SIG-M5 (cell line): ENCODE measurements around the gene TSC22D4.
"Not testable (repeated sequence)": the region's sequence is repeated elsewhere in the genome, so short reads cannot be mapped to it uniquely, and the experiment has no call there.

Experiments used
- DNase-seq: peaks from one replicate; lab custom pipeline; 2025; lab: John Stamatoyannopoulos, UW

TSC22D4 gene

DNA sequence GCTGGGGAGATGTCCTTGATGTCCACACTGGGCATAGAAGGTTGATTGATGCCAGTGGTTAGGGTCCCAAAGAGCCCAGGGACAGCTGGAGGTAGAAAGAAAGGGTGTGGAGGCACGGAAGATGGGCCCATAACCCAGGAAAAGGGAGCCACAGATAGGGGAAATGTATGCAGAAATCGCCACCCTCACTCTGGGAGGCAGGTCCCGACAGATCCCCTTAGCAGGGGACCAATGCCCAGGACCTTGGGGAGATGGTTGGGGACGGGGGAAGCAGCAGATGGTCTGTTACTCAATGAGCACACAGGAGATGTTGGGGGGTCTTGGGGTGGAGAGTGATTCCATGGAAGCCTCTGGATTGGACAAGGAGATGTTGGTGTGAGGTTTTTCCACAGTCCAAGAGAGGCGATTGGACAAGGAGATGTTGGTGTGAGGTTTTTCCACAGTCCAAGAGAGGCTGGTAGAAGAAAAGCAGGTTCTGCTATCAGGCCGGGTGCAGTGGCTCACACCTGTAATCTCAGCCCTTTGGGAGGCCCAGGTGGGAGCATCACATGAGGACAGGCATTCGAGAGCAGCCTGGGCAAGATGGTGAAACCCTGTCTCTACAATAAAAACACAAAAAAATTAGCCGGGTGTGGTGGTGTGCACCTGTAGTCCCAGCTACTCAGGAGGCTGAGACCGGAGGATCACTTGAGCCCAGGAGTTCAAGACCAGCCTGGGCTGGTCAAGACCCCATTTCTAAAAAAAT, 35.7 kb downstream of the TSC22D4 start:
- no peak for DNase-seq

DNA sequence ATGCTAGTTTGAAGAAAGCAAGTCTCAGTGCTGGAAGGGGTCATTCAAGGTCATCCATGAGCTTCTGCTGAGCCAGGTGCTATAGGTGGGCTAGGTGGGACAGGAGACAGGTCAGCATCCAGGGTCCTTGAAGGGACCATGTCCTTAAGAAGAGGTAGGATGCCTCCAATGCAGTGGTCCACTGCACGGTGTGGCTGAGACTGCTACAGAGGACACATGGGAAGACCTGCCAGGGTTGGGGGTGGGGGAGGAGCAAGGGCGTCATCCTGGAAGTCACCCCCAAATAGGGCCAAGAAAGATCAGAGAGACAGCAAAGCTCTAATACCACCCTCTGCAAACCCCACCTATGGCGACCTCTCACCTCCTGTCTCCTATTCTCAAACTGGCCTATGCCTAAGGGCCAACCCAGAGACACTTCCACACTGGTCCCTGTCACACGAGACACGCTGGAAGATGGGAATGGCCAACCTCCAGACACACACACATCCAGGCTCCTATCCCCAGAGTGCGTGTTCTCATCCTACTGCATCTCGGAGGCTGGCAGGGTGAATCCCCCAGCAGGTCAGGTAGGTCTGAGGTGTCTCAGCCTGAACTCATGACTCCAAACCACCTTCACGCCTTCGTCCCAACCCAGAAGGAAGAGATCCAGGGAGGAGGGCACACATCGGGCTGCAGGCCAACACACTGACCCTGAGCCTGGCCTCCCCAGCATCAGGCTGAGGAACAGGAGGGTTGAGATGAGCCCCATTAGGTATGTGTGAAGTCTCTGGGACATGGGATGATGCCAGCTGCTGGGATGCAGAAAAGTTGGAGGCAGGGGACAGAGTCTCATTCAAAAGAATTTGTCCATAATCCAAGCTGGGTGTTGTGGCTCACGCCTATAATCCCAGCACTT, 37.1 kb downstream of the TSC22D4 start:
- DNase-seq: no peak

DNA sequence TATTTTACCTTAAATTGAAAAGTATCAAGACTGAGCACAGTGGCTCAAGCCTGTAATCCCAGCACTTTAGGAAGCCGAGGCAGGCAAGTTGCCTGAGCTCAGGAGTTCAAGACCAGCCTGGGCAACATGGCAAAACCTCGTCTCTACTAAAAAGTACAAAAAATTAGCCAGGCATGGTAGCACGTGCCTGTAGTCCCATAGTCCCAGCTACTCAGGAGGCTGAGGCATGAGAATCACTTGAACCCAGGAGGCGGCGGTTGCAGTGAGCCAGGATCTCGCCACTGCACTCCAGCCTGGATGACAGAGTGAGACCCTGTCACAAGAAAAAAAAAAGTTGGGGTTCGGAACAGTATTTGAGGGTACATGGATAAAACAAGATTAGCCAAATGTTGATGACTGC, 39.8 kb downstream of the TSC22D4 start:
- DNase-seq: not testable (repeated sequence)

DNA sequence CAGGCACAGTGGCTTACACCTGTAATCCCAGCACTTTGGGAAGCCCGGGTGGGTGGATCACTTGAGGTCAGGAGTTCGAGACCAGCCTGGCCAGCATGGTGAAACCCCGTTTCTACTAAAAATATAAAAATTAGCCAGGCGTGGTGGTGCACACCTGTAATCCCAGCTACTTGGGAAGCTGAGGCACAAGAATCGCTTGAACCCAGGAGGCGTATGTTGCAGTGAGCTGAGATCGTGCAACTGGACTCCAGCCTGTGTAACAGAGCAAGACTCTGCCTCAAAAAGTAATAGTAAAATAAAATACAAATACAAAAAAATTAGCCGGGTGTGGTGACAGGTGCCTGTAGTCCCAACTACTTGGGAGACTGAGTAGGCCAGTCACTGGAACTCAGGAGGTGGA, 40.3 kb downstream of the TSC22D4 start:
- not testable (repeated sequence) for DNase-seq

DNA sequence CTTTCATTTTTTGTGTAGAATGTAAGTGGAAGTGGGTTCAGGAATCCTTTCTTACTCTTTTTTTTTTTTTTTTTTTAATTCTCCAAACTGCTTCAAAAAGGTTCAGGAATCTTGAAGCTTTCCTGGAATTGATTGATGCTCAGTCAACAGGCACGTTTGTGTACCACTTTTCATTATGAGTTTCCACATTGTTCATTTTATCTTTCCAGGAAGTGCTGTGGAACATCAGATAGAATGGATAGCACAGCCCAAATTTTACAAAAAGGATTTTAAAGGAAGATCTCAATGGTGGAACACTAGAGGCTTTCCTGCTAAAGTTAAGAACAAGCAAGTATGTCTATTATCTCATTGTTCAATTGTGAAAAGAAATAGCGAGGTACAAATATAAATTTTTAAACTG, 40.8 kb downstream of the TSC22D4 start:
- no peak for DNase-seq

DNA sequence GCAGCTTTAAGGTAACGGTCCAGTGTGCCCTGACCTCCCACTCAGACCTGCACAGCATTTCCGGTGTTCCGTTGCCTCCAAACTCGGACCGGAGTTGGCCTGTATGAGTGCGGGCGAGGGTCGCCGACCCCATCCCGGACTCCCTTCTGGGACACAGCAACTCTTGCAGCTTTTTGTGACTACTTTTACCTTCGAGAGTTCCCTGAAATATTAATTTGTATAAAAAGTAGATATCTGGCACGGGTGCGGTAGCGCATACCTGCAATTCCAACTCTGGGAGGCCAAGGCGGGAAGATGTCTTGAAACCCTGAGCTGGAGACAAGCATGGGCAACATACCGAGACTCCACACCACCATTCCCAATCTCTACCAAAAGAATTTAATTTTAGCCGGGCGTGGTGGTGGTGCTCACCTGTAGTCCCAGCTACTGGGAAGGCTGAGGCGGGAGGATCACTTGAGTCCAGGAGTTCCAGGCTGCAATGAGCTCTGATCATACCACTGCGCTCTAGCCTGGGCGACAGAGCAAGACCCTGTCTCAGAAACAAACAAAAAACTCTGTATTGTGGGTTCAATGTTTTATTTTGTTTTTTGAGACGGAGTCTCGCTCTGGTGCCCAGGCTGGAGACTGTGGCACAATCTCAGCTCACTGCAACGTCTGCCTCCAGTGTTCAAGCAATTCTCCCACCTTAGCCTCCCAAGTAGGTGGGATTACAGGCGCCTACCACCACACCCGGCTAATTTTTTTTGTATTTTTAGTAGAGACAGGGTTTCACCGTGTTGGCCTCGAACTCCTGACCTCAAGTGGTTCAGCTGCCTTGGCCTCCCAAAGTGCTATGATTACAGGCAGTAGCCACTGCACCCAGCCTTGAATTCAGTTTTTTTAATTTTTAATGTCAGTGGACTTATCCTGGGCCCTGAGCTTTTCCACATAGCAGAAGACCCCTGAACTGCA, 41.6 kb downstream of the TSC22D4 start:
- no peak for DNase-seq

DNA sequence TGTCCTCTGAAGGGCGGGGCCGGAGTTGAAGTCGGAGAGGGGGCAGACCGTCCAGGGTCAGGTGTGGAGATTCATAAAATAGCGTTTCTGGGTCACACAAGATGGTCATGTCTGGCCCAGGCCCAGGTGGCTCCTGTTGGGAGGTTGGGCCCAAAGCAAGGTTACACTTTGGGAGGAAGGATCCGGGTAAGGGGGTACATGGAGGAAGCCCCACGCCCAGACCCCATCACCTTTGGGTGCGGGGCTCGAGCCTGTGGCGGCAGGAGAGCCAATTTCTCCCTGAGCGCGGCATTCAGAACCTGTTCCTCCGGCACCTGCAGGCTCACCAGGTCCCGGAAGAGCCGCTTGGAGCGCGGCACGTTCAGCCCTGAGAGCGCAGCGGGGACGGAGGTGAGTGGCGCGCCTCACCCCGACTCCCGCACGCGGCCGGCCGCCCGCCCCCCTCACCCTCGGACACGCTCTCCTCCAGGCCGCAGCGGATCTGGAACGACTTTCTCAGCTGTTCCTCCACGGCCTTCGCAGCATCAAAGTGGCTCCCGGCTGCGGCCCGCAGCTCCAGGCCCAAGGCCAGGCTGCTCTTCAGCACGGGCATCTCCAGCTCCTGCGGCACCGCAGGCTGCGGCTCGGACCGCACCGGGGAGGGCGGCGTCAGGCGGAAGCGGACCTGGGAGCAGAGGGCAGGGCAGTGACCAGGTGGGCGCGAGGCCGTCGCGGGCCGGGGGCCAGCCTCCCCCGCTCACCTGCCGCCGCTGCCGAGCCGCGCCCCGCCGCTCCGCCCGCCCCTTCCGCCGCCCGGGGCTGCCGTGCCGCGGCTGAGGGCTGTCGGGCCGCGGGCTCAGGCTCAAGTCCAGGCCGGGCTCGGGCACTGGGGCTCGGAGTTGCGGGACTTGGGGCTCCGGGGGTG, 43.4 kb downstream of the TSC22D4 start:
- no peak for DNase-seq

DNA sequence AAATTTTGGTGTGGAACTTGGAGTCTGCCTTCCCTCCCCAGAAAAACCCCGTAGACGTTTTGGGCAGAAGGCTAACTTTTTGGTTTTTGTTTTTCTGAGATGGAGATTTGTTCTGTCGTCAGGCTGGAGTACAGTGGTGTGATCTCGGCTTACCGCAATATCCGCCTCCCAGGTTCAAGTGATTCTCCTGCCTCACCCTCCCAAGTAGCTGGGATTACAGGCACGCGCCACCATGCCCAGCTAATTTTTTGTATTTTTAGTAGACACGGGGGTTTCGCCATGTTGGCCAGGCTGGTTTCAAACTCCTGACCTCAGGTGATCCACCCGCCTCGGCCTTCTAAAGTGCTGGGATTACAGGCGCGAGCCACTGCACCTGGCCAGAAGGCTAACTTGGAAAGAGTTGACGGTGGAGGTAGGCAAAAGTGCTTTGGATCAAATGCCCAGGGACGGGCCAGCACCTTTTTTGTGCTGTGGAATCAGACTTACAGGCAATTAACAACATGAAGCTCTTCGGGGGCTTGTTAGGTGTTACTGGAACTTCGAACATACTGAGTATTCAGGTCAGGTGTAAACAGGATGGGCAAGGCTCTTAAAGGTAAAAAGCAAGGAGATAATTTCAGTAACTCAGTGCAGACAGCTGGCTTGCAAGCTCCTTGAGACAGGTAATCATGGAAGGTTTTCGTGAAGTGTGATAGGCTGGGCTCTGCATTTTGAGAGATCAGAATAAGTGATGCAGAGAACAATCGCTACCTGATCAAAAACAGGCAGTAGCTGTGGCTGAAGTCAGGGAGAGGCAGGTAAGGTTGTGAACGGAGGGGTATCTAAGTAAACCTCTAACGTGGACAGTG, 44.5 kb downstream of the TSC22D4 start:
- no peak for DNase-seq

DNA sequence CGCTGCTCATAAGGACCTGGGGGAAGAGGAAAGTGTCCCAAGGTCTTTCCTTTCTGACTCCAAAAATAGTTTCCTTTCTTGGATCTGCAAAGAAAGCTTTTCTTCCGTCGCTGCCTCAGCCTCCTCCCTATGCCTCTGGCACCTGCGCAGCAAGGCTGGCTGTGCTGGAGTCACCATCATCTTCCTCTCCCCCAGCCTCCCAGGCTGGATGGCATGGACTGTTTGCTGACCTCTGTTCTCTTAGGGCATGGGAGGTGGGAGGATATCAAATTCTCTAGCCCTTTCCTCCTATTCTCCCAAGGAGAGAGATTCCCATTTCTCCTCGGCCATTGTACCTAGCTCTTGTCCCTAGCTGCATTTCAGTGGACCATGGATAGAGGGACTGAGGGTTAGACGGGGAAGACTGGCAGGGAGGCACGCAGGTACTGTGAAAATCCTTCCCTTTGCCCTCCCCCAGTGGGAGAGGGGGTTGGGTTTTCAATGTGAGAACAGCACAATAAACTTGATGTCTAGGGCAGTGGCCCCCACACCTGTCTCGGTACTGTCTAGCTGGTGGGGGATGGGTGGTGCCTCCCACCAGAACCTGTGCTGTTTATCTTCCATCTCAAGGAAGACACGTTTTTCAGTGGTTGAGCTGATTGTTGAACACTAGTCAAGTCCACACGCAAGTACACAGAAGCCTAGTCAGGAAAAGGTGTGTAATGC, 45.3 kb downstream of the TSC22D4 start:
- no peak for DNase-seq

DNA sequence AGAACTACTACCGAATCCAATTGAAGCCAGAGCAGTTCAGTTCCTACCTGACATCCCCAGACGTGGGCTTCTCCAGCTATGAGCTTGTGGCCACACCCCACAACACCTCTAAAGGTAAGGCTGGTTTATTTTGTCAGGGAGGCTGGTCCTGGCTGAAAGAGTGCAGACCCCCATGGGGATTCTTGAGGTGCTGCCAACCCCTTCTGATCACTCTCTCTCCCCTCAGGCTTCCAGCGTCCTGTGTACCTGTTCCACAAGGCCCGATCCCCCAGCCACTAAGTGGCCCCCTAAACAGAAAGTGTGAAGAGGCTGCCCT, 45.8 kb downstream of the TSC22D4 start:
- DNase-seq: no peak

DNA sequence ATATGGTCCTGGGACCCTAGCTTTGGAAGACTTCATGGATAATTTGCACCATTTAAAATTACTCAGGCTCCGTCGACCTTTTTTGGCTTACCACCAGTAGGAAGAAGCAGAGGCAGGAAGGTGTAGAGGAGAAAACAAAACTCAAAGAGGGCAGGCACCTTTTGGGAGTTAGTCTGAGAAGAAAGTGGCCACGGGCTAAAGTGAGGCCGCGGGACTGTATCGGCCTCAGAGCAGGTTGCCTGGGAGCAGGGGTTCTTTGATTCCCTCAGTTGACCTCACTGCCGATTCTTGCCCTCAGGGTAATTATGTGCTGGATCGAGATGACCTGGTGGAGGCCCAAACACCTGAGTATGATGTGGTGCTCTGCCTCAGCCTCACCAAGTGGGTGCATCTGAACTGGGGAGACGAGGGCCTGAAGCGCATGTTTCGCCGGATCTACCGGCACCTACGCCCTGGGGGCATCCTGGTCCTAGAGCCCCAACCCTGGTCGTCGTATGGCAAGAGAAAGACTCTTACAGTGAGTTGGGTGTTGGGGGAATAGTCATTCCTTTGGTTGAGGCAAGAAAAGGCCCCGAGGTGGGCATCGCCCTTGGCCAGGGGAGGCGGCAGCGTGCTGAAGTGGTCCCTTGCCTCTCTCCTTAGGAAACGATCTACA, 46.3 kb downstream of the TSC22D4 start:
- no peak for DNase-seq

DNA sequence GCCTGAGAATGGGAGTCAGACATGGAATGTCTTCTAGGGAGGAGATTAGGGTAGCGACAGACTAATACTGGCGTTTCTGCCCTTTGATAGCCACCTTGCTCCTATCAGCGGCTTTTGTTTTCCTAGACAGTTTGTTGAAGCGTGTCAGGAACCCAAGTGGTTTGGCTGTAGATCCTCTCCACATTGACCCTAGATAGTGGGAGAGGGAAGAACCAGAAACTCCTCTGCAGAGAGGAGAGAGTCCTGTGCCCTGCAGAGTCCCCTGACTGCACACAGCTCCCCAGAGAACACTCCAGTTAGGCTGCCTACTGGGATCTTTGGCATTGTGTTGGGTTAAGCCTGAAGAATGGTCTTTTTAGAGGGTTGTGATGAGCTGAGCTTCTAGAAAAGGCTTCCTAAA, 47.0 kb downstream of the TSC22D4 start:
- no peak for DNase-seq

DNA sequence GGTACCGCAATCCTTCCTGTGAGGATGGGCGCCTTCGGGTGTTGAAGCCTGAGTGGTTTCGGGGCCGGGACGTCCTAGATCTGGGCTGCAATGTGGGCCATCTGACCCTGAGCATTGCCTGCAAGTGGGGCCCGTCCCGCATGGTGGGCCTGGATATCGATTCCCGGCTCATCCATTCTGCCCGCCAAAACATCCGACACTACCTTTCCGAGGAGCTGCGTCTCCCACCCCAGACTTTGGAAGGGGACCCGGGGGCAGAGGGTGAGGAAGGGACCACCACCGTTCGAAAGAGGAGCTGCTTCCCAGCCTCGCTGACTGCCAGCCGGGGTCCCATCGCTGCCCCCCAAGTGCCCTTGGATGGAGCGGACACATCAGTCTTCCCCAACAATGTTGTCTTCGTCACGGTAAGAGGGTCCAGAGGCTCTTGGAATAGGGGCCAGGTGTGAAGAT, 47.7 kb downstream of the TSC22D4 start:
- DNase-seq: no peak

DNA sequence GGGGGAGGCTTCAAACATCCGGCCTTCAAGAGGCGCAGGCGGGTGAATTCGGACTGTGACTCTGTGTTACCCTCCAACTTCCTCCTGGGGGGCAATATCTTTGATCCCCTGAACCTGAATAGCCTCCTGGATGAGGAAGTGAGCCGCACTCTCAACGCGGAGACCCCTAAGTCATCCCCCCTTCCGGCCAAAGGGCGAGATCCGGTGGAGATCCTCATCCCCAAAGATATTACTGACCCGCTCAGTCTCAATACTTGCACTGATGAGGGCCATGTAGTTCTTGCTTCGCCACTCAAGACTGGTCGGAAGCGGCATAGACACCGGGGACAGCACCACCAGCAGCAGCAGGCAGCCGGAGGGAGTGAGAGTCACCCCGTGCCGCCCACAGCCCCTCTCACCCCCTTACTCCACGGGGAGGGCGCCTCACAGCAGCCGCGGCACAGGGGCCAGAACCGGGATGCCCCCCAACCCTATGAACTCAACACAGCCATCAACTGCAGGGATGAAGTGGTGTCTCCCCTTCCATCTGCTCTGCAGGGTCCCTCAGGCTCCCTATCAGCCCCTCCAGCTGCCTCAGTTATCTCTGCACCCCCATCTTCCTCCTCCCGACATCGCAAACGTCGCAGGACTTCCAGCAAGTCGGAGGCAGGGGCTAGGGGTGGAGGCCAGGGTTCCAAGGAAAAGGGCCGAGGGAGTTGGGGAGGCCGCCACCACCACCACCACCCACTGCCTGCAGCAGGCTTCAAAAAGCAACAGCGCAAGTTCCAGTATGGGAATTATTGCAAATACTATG, 48.3 kb downstream of the TSC22D4 start:
- no peak for DNase-seq

DNA sequence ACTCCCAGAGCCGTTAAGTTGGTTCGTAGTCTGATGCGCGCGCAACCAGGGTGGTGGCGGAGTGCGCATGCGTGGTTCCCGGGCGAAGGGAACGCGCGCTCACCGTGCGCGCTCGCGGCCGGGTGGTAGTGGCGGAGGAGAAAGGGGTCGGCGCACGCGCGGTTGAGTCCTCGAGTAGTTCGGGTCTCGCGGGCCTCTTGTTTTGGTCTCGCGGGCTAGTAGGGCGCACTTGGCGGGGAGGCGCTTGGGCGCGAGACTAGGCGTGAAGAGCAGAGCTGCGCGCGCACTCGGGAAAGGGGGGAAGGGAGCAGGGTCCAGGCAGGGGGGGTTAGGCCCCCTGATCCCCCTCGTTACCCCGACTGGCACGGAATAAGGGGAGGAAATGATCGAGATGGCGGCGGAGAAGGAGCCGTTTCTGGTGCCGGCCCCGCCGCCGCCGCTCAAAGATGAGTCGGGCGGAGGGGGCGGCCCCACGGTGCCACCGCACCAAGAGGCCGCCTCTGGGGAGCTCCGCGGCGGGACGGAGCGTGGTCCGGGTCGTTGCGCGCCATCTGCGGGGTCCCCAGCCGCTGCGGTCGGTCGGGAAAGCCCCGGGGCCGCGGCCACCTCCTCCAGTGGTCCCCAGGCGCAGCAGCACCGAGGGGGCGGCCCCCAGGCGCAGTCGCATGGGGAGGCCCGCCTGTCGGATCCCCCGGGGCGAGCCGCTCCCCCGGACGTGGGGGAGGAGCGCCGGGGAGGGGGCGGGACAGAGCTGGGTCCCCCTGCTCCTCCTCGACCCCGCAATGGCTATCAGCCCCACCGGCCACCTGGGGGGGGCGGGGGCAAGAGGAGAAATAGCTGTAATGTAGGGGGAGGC, 49.1 kb downstream of the TSC22D4 start, which contains the start of gene MEPCE:
Gene MEPCE, plus strand, starts transcription at position 195 of the 856 bp plus-strand sequence. Its CDS starts 188 bp downstream, at position 383.
- DNase-seq: peak; percentile 55

DNA sequence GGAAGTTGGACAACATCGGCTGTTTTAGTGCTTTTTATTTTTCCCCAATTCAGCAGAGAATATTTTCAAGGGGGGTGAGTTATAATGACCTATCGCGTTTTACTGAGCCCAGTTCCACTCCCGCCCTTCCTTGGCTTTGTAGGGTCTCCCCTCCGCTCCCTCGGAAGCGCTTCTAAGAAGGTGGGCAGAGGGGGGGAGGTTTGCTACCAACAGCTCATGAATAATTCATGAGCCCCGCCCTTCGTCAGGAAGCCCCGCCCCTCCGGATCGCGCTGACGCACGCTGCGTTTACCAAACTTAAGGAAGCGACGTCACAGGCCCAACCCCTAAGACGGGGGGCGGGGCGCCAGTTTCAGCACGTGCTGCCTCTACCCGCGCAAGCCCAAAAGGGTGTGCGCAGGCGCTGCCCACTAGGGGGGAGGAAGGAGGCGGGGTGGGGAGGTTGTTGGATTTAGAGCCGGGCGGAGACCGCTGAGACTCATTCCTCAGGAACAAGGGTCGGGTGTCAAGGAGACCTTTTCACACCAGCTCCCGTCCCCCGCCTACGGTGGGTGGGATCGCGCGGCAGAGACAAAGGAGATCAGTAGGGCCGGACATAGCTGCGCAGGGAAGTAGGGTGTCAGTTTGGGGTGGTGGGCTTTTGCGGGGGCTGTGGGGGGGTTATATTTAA, 49.9 kb downstream of the TSC22D4 start:
- DNase-seq: peak; percentile 87
